Caco-2 (cell line): Measurements from ENCODE around the gene THSD7A. TPM values are rescaled to one million over a fixed set of nuclear protein-coding genes. Genes with fewer than 3 reads are reported as not detected.

Source experiments
- BruUV-seq: library from RNA; stranded (reverse); fragments of 400-500 nt; replicated peaks from 2 replicates; lab custom pipeline; 2021; lab: Mats Ljungman, UMichigan
- CTCF ChIA-PET: fragments of 300-600 bp; sonication (Branson Sonifier 250); formaldehyde crosslinking; loops from one replicate; lab custom pipeline; 2022; ENCODE audit warnings: antibody characterized with exemption; lab: Charles Lee
- POLR2A ChIA-PET: fragments of 300-600 bp; sonication (Branson Sonifier 250); formaldehyde crosslinking; loops from one replicate; lab custom pipeline; 2022; ENCODE audit warnings: antibody characterized with exemption; lab: Charles Lee
- DNase-seq, 2 experiments: peaks; one replicate each; pipeline versions ENCODE4 v3.0.0 to v3.0.0-alpha.2; 2020 to 2022
- H3K27me3 ChIP-seq: replicated peaks from 2 replicates; pipeline ENCODE4 v1.6.0; 2011; ENCODE audit warnings: low read length; ENCODE audit not compliant: control insufficient read depth, insufficient read depth
- H3K36me3 ChIP-seq: 2 replicates; pipeline ENCODE4 v1.5.1; 2011; ENCODE audit warnings: low read length; ENCODE audit not compliant: control insufficient read depth, insufficient read depth
- H3K4me1 ChIP-seq: fragments of 250-450 bp; sonication (Bioruptor Pico); 2 replicates; pipeline ENCODE4 v1.5.1; 2020; ENCODE audit warnings: mild to moderate bottlenecking
- H3K4me3 ChIP-seq: 2 replicates; pipeline ENCODE4 v1.5.1; 2011; ENCODE audit warnings: low read depth, mild to moderate bottlenecking, control low read depth, low read length
- H3K9me3 ChIP-seq: fragments of 250-450 bp; sonication (Bioruptor Pico); 2 replicates; pipeline ENCODE4 v1.5.1; 2020; ENCODE audit warnings: mild to moderate bottlenecking, moderate library complexity
- H3K27ac Mint-ChIP-seq: one replicate; pipeline ENCODE4 v1.8.0; 2022; ENCODE audit warnings: mixed read lengths; ENCODE audit not compliant: unreplicated experiment
- H3K27me3 Mint-ChIP-seq: one replicate; pipeline ENCODE4 v1.8.0; 2022; ENCODE audit warnings: mixed read lengths; ENCODE audit not compliant: insufficient read depth, unreplicated experiment
- H3K36me3 Mint-ChIP-seq: one replicate; pipeline ENCODE4 v1.8.0; 2022; ENCODE audit warnings: mild to moderate bottlenecking, mixed read lengths; ENCODE audit not compliant: insufficient read depth, unreplicated experiment
- H3K4me1 Mint-ChIP-seq: one replicate; pipeline ENCODE4 v1.8.0; 2022; ENCODE audit warnings: low read depth, mixed read lengths; ENCODE audit not compliant: unreplicated experiment
- H3K4me3 Mint-ChIP-seq: one replicate; pipeline ENCODE4 v1.8.0; 2022; ENCODE audit warnings: mild to moderate bottlenecking, moderate library complexity, mixed read lengths; ENCODE audit not compliant: unreplicated experiment
- H3K9me3 Mint-ChIP-seq: one replicate; pipeline ENCODE4 v1.8.0; 2022; ENCODE audit warnings: mixed read lengths; ENCODE audit not compliant: unreplicated experiment
- intact Hi-C: fragments of 100-400 bp; cut with micrococcal nuclease; formaldehyde crosslinking; loops from one replicate; pipeline ENCODE4 v1.10.0; 2022; ENCODE audit not compliant: unreplicated experiment
- total RNA-seq: library from RNA; stranded (reverse); gene quantifications from 2 replicates; pipeline ENCODE4 v1.2.3, GENCODE V29; 2022
- TF ChIP-seq, protein P1 (sequence below), 2 experiments: fragments of 200-600 bp in 1 of 2; IDR thresholded peaks; 1 replicate in 1 of 2; 2 replicates in 1 of 2; pipeline versions ENCODE4 v1.5.1 to v1.8.0; 2011 to 2022; ENCODE audit warnings: antibody characterized with exemption in 1 of 2, control low read depth in 1 of 2, inconsistent platforms in 1 of 2, low read depth in 1 of 2, low read length in 1 of 2, mild to moderate bottlenecking in 1 of 2, moderate library complexity in 1 of 2; ENCODE audit not compliant: insufficient read depth in 1 of 2, severe bottlenecking in 1 of 2, unreplicated experiment in 1 of 2

The THSD7A gene
- total RNA-seq, 1 experiment from 2014 or later: 0.05 TPM

DNA sequence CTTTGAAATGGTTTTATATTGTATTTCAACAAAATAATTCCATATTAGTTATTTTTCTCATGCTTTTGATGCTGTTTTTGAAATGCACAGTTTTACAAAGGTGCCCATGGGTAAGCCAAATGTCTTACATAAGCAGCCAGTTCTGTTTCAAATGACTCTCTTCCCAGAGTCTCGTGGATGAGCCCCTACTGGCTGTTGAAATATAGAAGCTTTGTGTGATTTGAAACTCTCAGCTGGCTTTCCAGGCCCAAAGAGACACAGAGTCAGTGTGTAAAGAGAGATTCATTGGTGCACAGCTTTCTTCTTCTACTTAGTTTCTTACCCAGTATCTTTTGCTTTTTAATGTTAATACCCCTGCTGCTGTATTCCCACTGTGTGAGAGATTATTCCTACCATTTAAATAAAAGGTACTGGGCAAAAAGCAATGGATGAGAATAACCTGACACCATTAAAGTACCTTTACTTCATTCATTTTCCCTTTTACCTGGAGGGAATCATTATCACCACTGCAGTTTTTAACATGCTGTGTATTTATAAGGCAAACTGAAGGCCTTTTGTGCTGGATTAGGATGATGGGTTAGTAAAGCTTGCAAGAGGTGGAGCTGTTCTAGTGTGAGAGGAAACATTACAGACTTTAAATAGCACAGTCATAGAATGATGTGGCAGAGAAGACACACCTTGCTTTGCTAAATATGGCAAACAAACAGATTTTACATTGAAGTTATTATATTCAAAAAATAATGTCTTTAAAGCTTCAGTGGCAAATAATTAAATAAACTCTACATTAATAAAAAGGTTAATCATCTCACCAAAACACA is 415.1 kb downstream of the THSD7A start:
- BruUV-seq: no TSS peak
- Mint-ChIP-seq H3K36me3 (no peaks in the 10 kb centered on the region), H3K4me1 (no peaks in the 10 kb centered on the region), H3K9me3 (peaks cover 21% of the 10 kb centered on the region), H3K27ac (no peak overlapping the region), H3K27me3 (no peaks in the 10 kb centered on the region), H3K4me3 (no peak overlapping the region)
- ChIA-PET POLR2A (no interaction called here), CTCF (no interaction called here)
- Histone ChIP-seq H3K4me3 (no peak overlapping the region), H3K36me3 (no peaks in the 10 kb centered on the region), H3K27me3 (no peaks in the 10 kb centered on the region), H3K9me3 (peaks cover 7% of the 10 kb centered on the region; the same call in 1 of the 2 replicates), H3K4me1 (no peaks in the 10 kb centered on the region)
- intact Hi-C loops: no loop called here
- TF ChIP-seq, protein P1, sequence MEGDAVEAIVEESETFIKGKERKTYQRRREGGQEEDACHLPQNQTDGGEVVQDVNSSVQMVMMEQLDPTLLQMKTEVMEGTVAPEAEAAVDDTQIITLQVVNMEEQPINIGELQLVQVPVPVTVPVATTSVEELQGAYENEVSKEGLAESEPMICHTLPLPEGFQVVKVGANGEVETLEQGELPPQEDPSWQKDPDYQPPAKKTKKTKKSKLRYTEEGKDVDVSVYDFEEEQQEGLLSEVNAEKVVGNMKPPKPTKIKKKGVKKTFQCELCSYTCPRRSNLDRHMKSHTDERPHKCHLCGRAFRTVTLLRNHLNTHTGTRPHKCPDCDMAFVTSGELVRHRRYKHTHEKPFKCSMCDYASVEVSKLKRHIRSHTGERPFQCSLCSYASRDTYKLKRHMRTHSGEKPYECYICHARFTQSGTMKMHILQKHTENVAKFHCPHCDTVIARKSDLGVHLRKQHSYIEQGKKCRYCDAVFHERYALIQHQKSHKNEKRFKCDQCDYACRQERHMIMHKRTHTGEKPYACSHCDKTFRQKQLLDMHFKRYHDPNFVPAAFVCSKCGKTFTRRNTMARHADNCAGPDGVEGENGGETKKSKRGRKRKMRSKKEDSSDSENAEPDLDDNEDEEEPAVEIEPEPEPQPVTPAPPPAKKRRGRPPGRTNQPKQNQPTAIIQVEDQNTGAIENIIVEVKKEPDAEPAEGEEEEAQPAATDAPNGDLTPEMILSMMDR (IDR thresholded peaks at IDR 0.05; ENCODE audit: insufficient read depth in 1 of 2, low read depth in 1 of 2, low read length in 1 of 2, severe bottlenecking in 1 of 2, unreplicated experiment in 1 of 2): no peak
- DNase-seq: no peak

- Histone ChIP-seq H3K9me3 (no peaks in the 10 kb centered on the region; the same call in 1 of the 2 replicates), H3K4me1 (no peaks in the 10 kb centered on the region), H3K27me3 (no peaks in the 10 kb centered on the region), H3K36me3 (no peaks in the 10 kb centered on the region), H3K4me3 (no peak overlapping the region)
- Mint-ChIP-seq H3K4me1 (no peaks in the 10 kb centered on the region), H3K27me3 (no peaks in the 10 kb centered on the region), H3K27ac (no peak overlapping the region), H3K36me3 (no peaks in the 10 kb centered on the region), H3K4me3 (no peak overlapping the region), H3K9me3 (peaks cover 11% of the 10 kb centered on the region)
- no TSS peak for BruUV-seq
- intact Hi-C loops: no loop called here
- DNase-seq: no peak
- POLR2A ChIA-PET: no interaction called here
- TF ChIP-seq, protein P1 (IDR thresholded peaks at IDR 0.05; ENCODE audit: insufficient read depth in 1 of 2, low read depth in 1 of 2, low read length in 1 of 2, severe bottlenecking in 1 of 2, unreplicated experiment in 1 of 2): no peak
- CTCF ChIA-PET: no interaction called here
Measured at GRCh38 chr7:11415101-11415500, 416.9 kb downstream of the THSD7A start.

- Mint-ChIP-seq H3K9me3 (no peaks in the 10 kb centered on the region), H3K4me3 (no peak overlapping the region), H3K4me1 (no peaks in the 10 kb centered on the region), H3K36me3 (no peaks in the 10 kb centered on the region), H3K27me3 (no peaks in the 10 kb centered on the region), H3K27ac (no peak overlapping the region)
- no peaks in the 10 kb centered on the region for H3K27me3 ChIP-seq
- DNase-seq: no peak
- no peak overlapping the region for H3K4me3 ChIP-seq
- TF ChIP-seq, protein P1 (IDR thresholded peaks at IDR 0.05; ENCODE audit: insufficient read depth in 1 of 2, low read depth in 1 of 2, low read length in 1 of 2, severe bottlenecking in 1 of 2, unreplicated experiment in 1 of 2): no peak
- CTCF ChIA-PET: no interaction called here
- no peaks in the 10 kb centered on the region for H3K36me3 ChIP-seq
- no peaks in the 10 kb centered on the region for H3K9me3 ChIP-seq
- no TSS peak for BruUV-seq
- H3K4me1 ChIP-seq: no peaks in the 10 kb centered on the region
- intact Hi-C loops: no loop called here
- POLR2A ChIA-PET: no interaction called here
Measured at GRCh38 chr7:11413901-11414300, 418.1 kb downstream of the THSD7A start.
